K562 (cell line): Measurements from ENCODE around the gene MFAP2. TPM values are rescaled to one million over a fixed set of nuclear protein-coding genes. Genes with fewer than 3 reads are reported as not detected.

Experiments used
- CHD1 ChIP-seq: fragments of 200-600 bp; sonication (generic); IDR thresholded peaks from one replicate; pipeline ENCODE4 v1.6.1; 2012; ENCODE audit warnings: mild to moderate bottlenecking, moderate library complexity, low read length, inconsistent platforms
- CTBP1 ChIP-seq: fragments of 450-650 bp; IDR thresholded peaks from 2 replicates; pipeline ENCODE4 v1.6.1; 2016; ENCODE audit warnings: borderline replicate concordance
- MAFG ChIP-seq: fragments of 450-650 bp; conservative IDR thresholded peaks from 2 replicates; pipeline ENCODE4 v1.6.1; 2016; ENCODE audit warnings: missing genetic modification characterization, missing compliant biosample characterization
- NCOA4 ChIP-seq: fragments of 450-650 bp; IDR thresholded peaks from 2 replicates; pipeline ENCODE4 v1.6.1; 2018; ENCODE audit warnings: mild to moderate bottlenecking; ENCODE audit not compliant: partially characterized antibody
- NRF1 ChIP-seq, 2 experiments: fragments of 450-650 bp; IDR thresholded peaks in 1 of 2; conservative IDR thresholded peaks in 1 of 2; 2 replicates each; pipeline ENCODE4 v1.6.1; 2014; ENCODE audit warnings: mild to moderate bottlenecking in 2 of 2
- PPARD ChIP-seq: fragments of 250-450 bp; sonication (Bioruptor Pico); IDR thresholded peaks from 2 replicates; pipeline ENCODE4 v1.8.0; 2022; ENCODE audit warnings: inconsistent platforms, mild to moderate bottlenecking, moderate library complexity
- SIX5 ChIP-seq, 2 experiments: IDR thresholded peaks; 2 replicates each; pipeline ENCODE4 v1.6.1; 2011; ENCODE audit warnings: low read length in 2 of 2, borderline replicate concordance in 1 of 2, low read depth in 1 of 2, mild to moderate bottlenecking in 1 of 2, moderate library complexity in 1 of 2; ENCODE audit not compliant: insufficient read depth in 1 of 2
- XRCC4 ChIP-seq: IDR thresholded peaks from one replicate; pipeline ENCODE4 v1.6.1; 2011; ENCODE audit not compliant: insufficient read depth, insufficient read length; ENCODE audit errors: extremely low read depth
- ZC3H11A ChIP-seq: IDR thresholded peaks from 2 replicates; pipeline ENCODE4 v1.6.1; 2012; ENCODE audit warnings: low read depth, low read length, improper control_type of control experiment
- ZEB2 ChIP-seq: fragments of 450-650 bp; IDR thresholded peaks from 2 replicates; pipeline ENCODE4 v1.6.1; 2016
- ZNF121 ChIP-seq: sonication (generic); formaldehyde crosslinking; conservative IDR thresholded peaks from 2 replicates; pipeline ENCODE4 v1.8.0; 2022; ENCODE audit warnings: missing genetic modification reagents
- ZNF830 ChIP-seq: fragments of 250-450 bp; sonication (Bioruptor Pico); IDR thresholded peaks from 2 replicates; pipeline ENCODE4 v1.5.0; 2021; ENCODE audit warnings: mild to moderate bottlenecking
- polyA plus RNA-seq, 8 experiments: library from polyadenylated mRNA; depleted of rRNA in 4 of 8; stranded (reverse) in 5 of 8; unstranded in 3 of 8; fragments of >200 nt; fragmentation: Nextera tagmentation in 2 of 8; fragmentation: Illumina TruSeq in 1 of 8; extraction: Ambion mirVana in 2 of 8; extraction: Trizol in 1 of 8; gene quantifications; 2 replicates each; pipeline versions ENCODE4 v1.2.1 to v1.2.3, GENCODE V29; 2011 to 2014; ENCODE audit warnings: inconsistent platforms in 1 of 8, missing spikeins in 1 of 8
- total RNA-seq, 7 experiments: library from RNA; depleted of rRNA in 6 of 7; stranded (reverse); fragments of >200 nt in 6 of 7; fragmentation: Illumina TruSeq in 2 of 7; extraction: Trizol in 2 of 7; gene quantifications; 2 replicates each; pipeline versions ENCODE4 v1.2.1 to v1.2.3, GENCODE V29; 2011 to 2021; ENCODE audit warnings: low replicate concordance in 1 of 7
- TF ChIP-seq, protein P1 (sequence below): sonication (generic); formaldehyde crosslinking; IDR thresholded peaks from 2 replicates; pipeline ENCODE4 v1.8.0; 2022; ENCODE audit warnings: missing genetic modification reagents, mild to moderate bottlenecking, borderline replicate concordance
- TF ChIP-seq, protein P2 (sequence below), 2 experiments: IDR thresholded peaks; 2 replicates each; pipeline ENCODE4 v1.6.1; 2012; ENCODE audit warnings: improper control_type of control experiment in 2 of 2, low read depth in 2 of 2, low read length in 2 of 2, borderline replicate concordance in 1 of 2
- TF ChIP-seq, protein P3 (sequence below): fragments of 250-450 bp; sonication (Bioruptor Pico); IDR thresholded peaks from 2 replicates; pipeline ENCODE4 v1.4.0; 2020
- TF ChIP-seq, protein P4 (sequence below), 2 experiments: IDR thresholded peaks; 2 replicates each; pipeline ENCODE4 v1.6.1; 2011; ENCODE audit warnings: borderline replicate concordance in 1 of 2, control low read depth in 1 of 2, low read depth in 1 of 2, low read length in 1 of 2, mild to moderate bottlenecking in 1 of 2, mixed read lengths in 1 of 2, moderate library complexity in 1 of 2; ENCODE audit not compliant: insufficient read depth in 1 of 2, insufficient read length in 1 of 2, poor library complexity in 1 of 2, severe bottlenecking in 1 of 2; ENCODE audit errors: extremely low read depth in 1 of 2

MFAP2 gene
- total and polyA plus RNA-seq, 9 of the 15 experiments (the other 6 are each of a cell fraction or from before 2014, with no cell fraction given), result not detected

DNA sequence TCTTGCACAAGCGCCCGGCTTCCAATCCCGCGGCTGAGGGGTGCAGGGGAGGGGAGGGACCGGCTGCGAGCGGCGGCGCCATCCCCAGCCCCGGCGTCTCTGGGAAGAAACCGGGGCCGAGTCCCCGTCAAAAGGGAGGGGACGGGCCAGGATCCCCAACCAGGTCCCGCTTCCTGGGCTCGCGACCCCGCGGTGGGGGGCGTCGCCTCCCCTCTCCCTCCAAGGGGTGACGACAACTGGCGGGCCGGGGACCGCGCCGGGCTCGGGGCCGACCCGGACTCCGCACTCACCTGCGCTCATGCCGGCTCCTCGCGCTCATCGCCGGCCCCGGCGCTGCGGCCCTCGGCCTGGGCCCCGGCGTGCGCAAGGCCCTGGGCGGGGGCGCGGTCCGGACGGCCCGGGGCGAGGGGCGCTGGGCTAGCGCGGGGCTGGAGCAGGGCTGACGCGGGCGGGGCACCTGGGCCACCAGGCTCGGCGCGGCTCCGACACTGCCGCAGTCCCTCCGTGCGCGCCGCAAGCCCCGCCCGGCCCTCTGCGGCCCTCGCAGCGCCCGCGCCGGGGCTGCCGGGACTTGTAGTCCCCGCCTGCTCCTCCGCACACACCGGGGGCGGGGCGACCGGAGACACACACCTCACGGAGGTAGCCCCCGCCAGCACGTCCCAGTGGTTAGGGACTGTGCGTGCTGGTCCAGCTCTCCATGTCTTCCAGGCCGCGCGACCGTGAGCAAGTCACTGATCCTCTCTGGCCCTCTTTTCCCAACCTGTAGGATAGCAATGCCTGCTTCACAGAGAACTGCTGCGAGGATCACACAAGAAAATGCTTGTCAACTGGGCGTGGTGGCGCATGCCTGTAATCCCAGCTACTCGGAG lies 31.3 kb upstream of the MFAP2 start, which contains the start of gene ATP13A2 (continued):
- TF ChIP-seq XRCC4 (no peak), SIX5 (IDR thresholded peaks at IDR 0.05; ENCODE audit: borderline replicate concordance in 1 of 2, insufficient read depth in 1 of 2, low read depth in 1 of 2, low read length in 2 of 2) (peak; percentile 86 to 88), ZC3H11A (no peak), CHD1 (peak; percentile 26), PPARD (no peak), ZNF830 (no peak), CTBP1 (peak; percentile 85; the same call in 1 of the 2 replicates), ZEB2 (0 out of 2 replicates have a peak, but pooled peaks have one; percentile 11), NRF1 (conservative IDR thresholded peaks at IDR 0.05 in 1 of 2, IDR thresholded peaks at IDR 0.05 in 1 of 2) (peak; percentile 81 to 85), NCOA4 (no peak), MAFG (tag) (no peak), ZNF121 (no peak)
- TF ChIP-seq, protein P1, sequence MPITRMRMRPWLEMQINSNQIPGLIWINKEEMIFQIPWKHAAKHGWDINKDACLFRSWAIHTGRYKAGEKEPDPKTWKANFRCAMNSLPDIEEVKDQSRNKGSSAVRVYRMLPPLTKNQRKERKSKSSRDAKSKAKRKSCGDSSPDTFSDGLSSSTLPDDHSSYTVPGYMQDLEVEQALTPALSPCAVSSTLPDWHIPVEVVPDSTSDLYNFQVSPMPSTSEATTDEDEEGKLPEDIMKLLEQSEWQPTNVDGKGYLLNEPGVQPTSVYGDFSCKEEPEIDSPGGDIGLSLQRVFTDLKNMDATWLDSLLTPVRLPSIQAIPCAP (CRISPR knock-in tag), result no peak
- TF ChIP-seq, protein P2, sequence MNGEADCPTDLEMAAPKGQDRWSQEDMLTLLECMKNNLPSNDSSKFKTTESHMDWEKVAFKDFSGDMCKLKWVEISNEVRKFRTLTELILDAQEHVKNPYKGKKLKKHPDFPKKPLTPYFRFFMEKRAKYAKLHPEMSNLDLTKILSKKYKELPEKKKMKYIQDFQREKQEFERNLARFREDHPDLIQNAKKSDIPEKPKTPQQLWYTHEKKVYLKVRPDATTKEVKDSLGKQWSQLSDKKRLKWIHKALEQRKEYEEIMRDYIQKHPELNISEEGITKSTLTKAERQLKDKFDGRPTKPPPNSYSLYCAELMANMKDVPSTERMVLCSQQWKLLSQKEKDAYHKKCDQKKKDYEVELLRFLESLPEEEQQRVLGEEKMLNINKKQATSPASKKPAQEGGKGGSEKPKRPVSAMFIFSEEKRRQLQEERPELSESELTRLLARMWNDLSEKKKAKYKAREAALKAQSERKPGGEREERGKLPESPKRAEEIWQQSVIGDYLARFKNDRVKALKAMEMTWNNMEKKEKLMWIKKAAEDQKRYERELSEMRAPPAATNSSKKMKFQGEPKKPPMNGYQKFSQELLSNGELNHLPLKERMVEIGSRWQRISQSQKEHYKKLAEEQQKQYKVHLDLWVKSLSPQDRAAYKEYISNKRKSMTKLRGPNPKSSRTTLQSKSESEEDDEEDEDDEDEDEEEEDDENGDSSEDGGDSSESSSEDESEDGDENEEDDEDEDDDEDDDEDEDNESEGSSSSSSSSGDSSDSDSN (IDR thresholded peaks at IDR 0.05; ENCODE audit: borderline replicate concordance in 1 of 2, low read depth in 2 of 2, low read length in 2 of 2), result 0 out of 4 replicates have a peak, but pooled peaks have one; percentile 22 to 36
- TF ChIP-seq, protein P3, sequence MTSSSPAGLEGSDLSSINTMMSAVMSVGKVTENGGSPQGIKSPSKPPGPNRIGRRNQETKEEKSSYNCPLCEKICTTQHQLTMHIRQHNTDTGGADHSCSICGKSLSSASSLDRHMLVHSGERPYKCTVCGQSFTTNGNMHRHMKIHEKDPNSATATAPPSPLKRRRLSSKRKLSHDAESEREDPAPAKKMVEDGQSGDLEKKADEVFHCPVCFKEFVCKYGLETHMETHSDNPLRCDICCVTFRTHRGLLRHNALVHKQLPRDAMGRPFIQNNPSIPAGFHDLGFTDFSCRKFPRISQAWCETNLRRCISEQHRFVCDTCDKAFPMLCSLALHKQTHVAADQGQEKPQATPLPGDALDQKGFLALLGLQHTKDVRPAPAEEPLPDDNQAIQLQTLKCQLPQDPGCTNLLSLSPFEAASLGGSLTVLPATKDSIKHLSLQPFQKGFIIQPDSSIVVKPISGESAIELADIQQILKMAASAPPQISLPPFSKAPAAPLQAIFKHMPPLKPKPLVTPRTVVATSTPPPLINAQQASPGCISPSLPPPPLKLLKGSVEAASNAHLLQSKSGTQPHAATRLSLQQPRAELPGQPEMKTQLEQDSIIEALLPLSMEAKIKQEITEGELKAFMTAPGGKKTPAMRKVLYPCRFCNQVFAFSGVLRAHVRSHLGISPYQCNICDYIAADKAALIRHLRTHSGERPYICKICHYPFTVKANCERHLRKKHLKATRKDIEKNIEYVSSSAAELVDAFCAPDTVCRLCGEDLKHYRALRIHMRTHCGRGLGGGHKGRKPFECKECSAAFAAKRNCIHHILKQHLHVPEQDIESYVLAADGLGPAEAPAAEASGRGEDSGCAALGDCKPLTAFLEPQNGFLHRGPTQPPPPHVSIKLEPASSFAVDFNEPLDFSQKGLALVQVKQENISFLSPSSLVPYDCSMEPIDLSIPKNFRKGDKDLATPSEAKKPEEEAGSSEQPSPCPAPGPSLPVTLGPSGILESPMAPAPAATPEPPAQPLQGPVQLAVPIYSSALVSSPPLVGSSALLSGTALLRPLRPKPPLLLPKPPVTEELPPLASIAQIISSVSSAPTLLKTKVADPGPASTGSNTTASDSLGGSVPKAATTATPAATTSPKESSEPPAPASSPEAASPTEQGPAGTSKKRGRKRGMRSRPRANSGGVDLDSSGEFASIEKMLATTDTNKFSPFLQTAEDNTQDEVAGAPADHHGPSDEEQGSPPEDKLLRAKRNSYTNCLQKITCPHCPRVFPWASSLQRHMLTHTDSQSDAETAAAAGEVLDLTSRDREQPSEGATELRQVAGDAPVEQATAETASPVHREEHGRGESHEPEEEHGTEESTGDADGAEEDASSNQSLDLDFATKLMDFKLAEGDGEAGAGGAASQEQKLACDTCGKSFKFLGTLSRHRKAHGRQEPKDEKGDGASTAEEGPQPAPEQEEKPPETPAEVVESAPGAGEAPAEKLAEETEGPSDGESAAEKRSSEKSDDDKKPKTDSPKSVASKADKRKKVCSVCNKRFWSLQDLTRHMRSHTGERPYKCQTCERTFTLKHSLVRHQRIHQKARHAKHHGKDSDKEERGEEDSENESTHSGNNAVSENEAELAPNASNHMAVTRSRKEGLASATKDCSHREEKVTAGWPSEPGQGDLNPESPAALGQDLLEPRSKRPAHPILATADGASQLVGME (CRISPR knock-in tag), result no peak
- TF ChIP-seq, protein P4, sequence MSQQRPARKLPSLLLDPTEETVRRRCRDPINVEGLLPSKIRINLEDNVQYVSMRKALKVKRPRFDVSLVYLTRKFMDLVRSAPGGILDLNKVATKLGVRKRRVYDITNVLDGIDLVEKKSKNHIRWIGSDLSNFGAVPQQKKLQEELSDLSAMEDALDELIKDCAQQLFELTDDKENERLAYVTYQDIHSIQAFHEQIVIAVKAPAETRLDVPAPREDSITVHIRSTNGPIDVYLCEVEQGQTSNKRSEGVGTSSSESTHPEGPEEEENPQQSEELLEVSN (IDR thresholded peaks at IDR 0.05; ENCODE audit: borderline replicate concordance in 1 of 2, extremely low read depth in 1 of 2, insufficient read depth in 1 of 2, insufficient read length in 1 of 2, low read depth in 1 of 2, low read length in 1 of 2, poor library complexity in 1 of 2, severe bottlenecking in 1 of 2), result peak; percentile 18 to 20
